HepG2 (cell line): ENCODE measurements around the gene CCT3. TPM values are rescaled to one million over a fixed set of nuclear protein-coding genes. Genes with fewer than 3 reads are reported as not detected.

ENCODE experiments used
- AFF4 ChIP-seq: sonication (generic); formaldehyde crosslinking; IDR thresholded peaks from 2 replicates; pipeline ENCODE4 v1.4.0; 2020; ENCODE audit warnings: missing genetic modification reagents
- CAMTA2 ChIP-seq: sonication (generic); formaldehyde crosslinking; IDR thresholded peaks from 2 replicates; pipeline ENCODE4 v1.4.0; 2020; ENCODE audit warnings: mild to moderate bottlenecking, missing genetic modification reagents, borderline replicate concordance
- CREB3 ChIP-seq: sonication (generic); formaldehyde crosslinking; IDR thresholded peaks from 2 replicates; pipeline ENCODE4 v1.5.0; 2020; ENCODE audit warnings: missing genetic modification reagents
- KIAA2018 ChIP-seq: sonication (generic); formaldehyde crosslinking; IDR thresholded peaks from 2 replicates; pipeline ENCODE4 v1.5.0; 2020; ENCODE audit warnings: mild to moderate bottlenecking, missing genetic modification reagents, borderline replicate concordance
- MIER2 ChIP-seq: IDR thresholded peaks from 2 replicates; pipeline ENCODE4 v1.6.1; 2016; ENCODE audit warnings: missing biosample characterization, missing genetic modification reagents
- SMAD1 ChIP-seq: sonication (generic); formaldehyde crosslinking; IDR thresholded peaks from 2 replicates; pipeline ENCODE4 v1.4.0; 2020; ENCODE audit warnings: missing genetic modification reagents, low read depth, mild to moderate bottlenecking, borderline replicate concordance
- SRY ChIP-seq: sonication (generic); formaldehyde crosslinking; IDR thresholded peaks from 2 replicates; pipeline ENCODE4 v1.8.0; 2022; ENCODE audit warnings: mild to moderate bottlenecking, missing genetic modification reagents
- TFDP1 ChIP-seq: IDR thresholded peaks from 2 replicates; pipeline ENCODE4 v1.6.1; 2016; ENCODE audit warnings: missing compliant biosample characterization, missing genetic modification reagents, borderline replicate concordance
- ZIK1 ChIP-seq: sonication (generic); formaldehyde crosslinking; IDR thresholded peaks from 2 replicates; pipeline ENCODE4 v1.5.0; 2020; ENCODE audit warnings: mild to moderate bottlenecking, low read depth, missing genetic modification reagents, borderline replicate concordance
- ZNF382 ChIP-seq: sonication (generic); formaldehyde crosslinking; IDR thresholded peaks from 2 replicates; pipeline ENCODE4 v1.5.0; 2020; ENCODE audit warnings: missing genetic modification reagents, mild to moderate bottlenecking, borderline replicate concordance
- ZNF513 ChIP-seq: sonication (generic); formaldehyde crosslinking; conservative IDR thresholded peaks from 2 replicates; pipeline ENCODE4 v1.5.0; 2020; ENCODE audit warnings: missing genetic modification reagents
- ZNF598 ChIP-seq: sonication (generic); formaldehyde crosslinking; IDR thresholded peaks from 2 replicates; pipeline ENCODE4 v1.5.1; 2020; ENCODE audit warnings: mild to moderate bottlenecking, missing genetic modification reagents, borderline replicate concordance
- ZNF879 ChIP-seq: sonication (generic); formaldehyde crosslinking; IDR thresholded peaks from 2 replicates; pipeline ENCODE4 v1.8.1; 2023; ENCODE audit warnings: missing genetic modification reagents
- polyA plus RNA-seq, 8 experiments: library from polyadenylated mRNA; depleted of rRNA in 3 of 8; stranded (reverse) in 7 of 8; unstranded in 1 of 8; fragments of >200 nt; fragmentation: Illumina TruSeq in 4 of 8; extraction: Trizol in 4 of 8; gene quantifications; 2 replicates each; pipeline versions ENCODE4 v1.2.1 to v1.2.3, GENCODE V29; 2011 to 2016; ENCODE audit warnings: low read depth in 4 of 8, missing spikeins in 1 of 8, mixed read lengths in 1 of 8; ENCODE audit not compliant: insufficient read depth in 1 of 8
- total RNA-seq, 5 experiments: library from RNA; depleted of rRNA; stranded (reverse); fragments of >200 nt; fragmentation: Illumina TruSeq; extraction: Trizol; gene quantifications; 2 replicates each; pipeline ENCODE4 v1.2.3, GENCODE V29; 2016; ENCODE audit warnings: low read depth in 1 of 5

CCT3 gene
- total and polyA plus RNA-seq, 2 of the 13 experiments (the other 11 are each of a cell fraction or from before 2014, with no cell fraction given): 319 to 615 TPM

- no peak for TF ChIP-seq AFF4
- TF ChIP-seq TFDP1 (CRISPR knock-in tag): no peak
- TF ChIP-seq ZNF513 (CRISPR knock-in tag): no peak
- no peak for TF ChIP-seq MIER2 (CRISPR knock-in tag)
- no peak for TF ChIP-seq ZNF382 (CRISPR knock-in tag)
- no peak for TF ChIP-seq SMAD1 (CRISPR knock-in tag)
- no peak for TF ChIP-seq SRY (CRISPR knock-in tag)
- TF ChIP-seq ZIK1: 0 out of 2 replicates have a peak, but pooled peaks have one; percentile 28
- no peak for TF ChIP-seq CAMTA2 (CRISPR knock-in tag)
- TF ChIP-seq CREB3 (CRISPR knock-in tag): no peak
- TF ChIP-seq ZNF879 (CRISPR knock-in tag): no peak
- TF ChIP-seq ZNF598 (CRISPR knock-in tag): no peak
- TF ChIP-seq KIAA2018 (CRISPR knock-in tag): no peak
These were observed 30.1 kb upstream of the CCT3 start (continued) for GRCh38 chr1:156368157-156368658.
